Lung (tissue), 12 donors: ENCODE results near the gene CDX1. TPM values are rescaled to one million over a fixed set of nuclear protein-coding genes. Genes with fewer than 3 reads are reported as not detected.

Experiments used
- ATAC-seq: fragments of 200-7000 bp; cut with Tn5 transposase; one replicate; pipeline ENCODE4 v1.9.1; 2020; ENCODE audit warnings: moderate number of reproducible peaks; ENCODE audit not compliant: insufficient read depth, low FRiP score
- DNase-seq, 3 donors: peaks; one replicate each; pipeline ENCODE4 v3.0.0-alpha.2; 2013 to 2017
- H3K27ac ChIP-seq, 2 donors: one replicate each; pipeline ENCODE4 v1.5.1; 2013; ENCODE audit warnings: mild to moderate bottlenecking in 2 of 2, moderate library complexity in 2 of 2, control low read depth in 1 of 2, inconsistent platforms in 1 of 2, low read depth in 1 of 2, low read length in 1 of 2
- H3K27me3 ChIP-seq, 3 donors: one replicate each; pipeline ENCODE4 v1.5.1; 2013; ENCODE audit warnings: low read length in 2 of 3; ENCODE audit not compliant: control insufficient read depth in 3 of 3, insufficient read depth in 3 of 3
- H3K36me3 ChIP-seq, 4 donors: one replicate each; pipeline ENCODE4 v1.5.1; 2013; ENCODE audit warnings: low read length in 4 of 4, mild to moderate bottlenecking in 1 of 4, moderate library complexity in 1 of 4; ENCODE audit not compliant: control insufficient read depth in 4 of 4, insufficient read depth in 4 of 4
- H3K4me1 ChIP-seq, 5 donors: one replicate each; pipeline ENCODE4 v1.5.1; 2013; ENCODE audit warnings: low read length in 5 of 5, mild to moderate bottlenecking in 2 of 5, moderate library complexity in 1 of 5; ENCODE audit not compliant: control insufficient read depth in 5 of 5, insufficient read depth in 5 of 5
- H3K4me3 ChIP-seq: one replicate; pipeline ENCODE4 v1.5.1; 2013; ENCODE audit warnings: mild to moderate bottlenecking, control low read depth, moderate library complexity
- H3K9ac ChIP-seq, 2 donors: one replicate each; pipeline ENCODE4 v1.5.1; 2013; ENCODE audit warnings: low read length in 2 of 2, control low read depth in 1 of 2; ENCODE audit not compliant: insufficient read depth in 1 of 2
- H3K9me3 ChIP-seq, 4 donors: one replicate each; pipeline ENCODE4 v1.5.1; 2013; ENCODE audit warnings: low read length in 3 of 4, mild to moderate bottlenecking in 1 of 4, moderate library complexity in 1 of 4; ENCODE audit not compliant: control insufficient read depth in 4 of 4, insufficient read depth in 3 of 4
- WGBS, 2 donors: extraction: QIAGEN DNeasy Blood & Tissue Kit; methylation state at CpG; one replicate each; pipeline ENCODE4 v1.1.7; 2013; 5-methylcytosine and 5-hydroxymethylcytosine counted together
- polyA plus RNA-seq, 2 donors: library from polyadenylated mRNA; stranded (reverse); fragments of 200-250 nt; gene quantifications; one replicate each; pipeline ENCODE4 v1.2.1, GENCODE V29; 2013
- total RNA-seq, 2 donors: library from RNA; depleted of rRNA in 1 of 2; stranded (reverse); fragments of >200 nt in 1 of 2; gene quantifications; one replicate each; pipeline ENCODE4 v1.2.1, GENCODE V29; 2014 to 2021
- TF ChIP-seq, protein P1 (sequence below): IDR thresholded peaks from 2 replicates; pipeline ENCODE4 v1.5.1; 2012; ENCODE audit warnings: mild to moderate bottlenecking; ENCODE audit errors: control extremely low read depth, extremely low read depth
- donor health status: control.
- donor health status: control.
- donor health status: Bipolar disorder and iron deficiency.
- donor health status: healthy.
- donor health status: DM: yes; HTN: yes; CAD: no.

CDX1 gene
- total and polyA plus RNA-seq, 4 donors, result 0.09 to 0.43 (median 0.26) TPM

DNA sequence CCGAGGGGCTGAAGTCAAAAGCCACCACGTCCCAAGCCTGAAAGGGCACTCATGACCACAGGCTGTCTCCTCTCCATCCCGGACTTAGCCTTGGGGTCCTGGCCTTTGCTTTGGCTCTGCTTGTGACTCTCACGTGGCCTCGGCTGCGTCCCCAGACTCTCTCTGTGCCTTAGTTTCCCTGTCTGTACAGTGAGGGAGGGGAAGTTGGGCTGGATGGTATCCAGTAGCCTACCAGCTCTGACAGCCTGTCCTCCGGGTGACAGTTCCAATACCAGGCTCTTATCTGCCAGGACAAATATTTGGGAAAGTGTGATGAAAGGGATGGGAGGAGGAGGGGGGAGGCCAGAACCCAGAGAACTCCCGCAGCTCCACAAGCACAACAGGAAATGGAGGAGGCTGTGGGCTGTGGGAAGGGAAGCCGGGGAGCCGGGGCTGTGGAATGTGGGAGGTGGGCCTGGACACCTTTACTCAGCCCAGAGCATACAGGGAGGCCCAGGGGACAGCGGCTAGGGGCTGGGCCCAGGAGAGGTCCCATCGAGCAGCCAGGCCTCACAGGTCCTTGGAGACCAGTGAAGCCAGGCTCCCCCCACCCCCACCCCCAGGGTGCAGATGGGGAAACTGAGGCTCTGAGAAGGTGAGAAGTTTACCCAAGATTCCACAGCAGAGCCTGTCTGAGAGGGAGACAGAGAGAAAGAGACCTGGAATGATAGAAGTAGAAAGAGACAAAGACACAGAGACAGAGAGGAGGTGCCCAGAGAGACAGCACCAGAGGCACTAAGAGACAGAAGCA, 29.2 kb upstream of the CDX1 start:
- DNase-seq (peak; percentile 66 to 75 (median 70)), ATAC-seq (no peak)
- H3K36me3 ChIP-seq, result peaks cover 0 to 22% (median 3%) of the 10 kb centered on the region in 4 donors
- peak overlapping the region in 1 of 2 donors; percentile 80 for H3K27ac ChIP-seq
- no peak overlapping the region for H3K4me3 ChIP-seq
- TF ChIP-seq, protein P1, sequence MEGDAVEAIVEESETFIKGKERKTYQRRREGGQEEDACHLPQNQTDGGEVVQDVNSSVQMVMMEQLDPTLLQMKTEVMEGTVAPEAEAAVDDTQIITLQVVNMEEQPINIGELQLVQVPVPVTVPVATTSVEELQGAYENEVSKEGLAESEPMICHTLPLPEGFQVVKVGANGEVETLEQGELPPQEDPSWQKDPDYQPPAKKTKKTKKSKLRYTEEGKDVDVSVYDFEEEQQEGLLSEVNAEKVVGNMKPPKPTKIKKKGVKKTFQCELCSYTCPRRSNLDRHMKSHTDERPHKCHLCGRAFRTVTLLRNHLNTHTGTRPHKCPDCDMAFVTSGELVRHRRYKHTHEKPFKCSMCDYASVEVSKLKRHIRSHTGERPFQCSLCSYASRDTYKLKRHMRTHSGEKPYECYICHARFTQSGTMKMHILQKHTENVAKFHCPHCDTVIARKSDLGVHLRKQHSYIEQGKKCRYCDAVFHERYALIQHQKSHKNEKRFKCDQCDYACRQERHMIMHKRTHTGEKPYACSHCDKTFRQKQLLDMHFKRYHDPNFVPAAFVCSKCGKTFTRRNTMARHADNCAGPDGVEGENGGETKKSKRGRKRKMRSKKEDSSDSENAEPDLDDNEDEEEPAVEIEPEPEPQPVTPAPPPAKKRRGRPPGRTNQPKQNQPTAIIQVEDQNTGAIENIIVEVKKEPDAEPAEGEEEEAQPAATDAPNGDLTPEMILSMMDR, result no peak
- H3K4me1 ChIP-seq, result peaks cover 5 to 73% (median 44%) of the 10 kb centered on the region in 5 donors
- no peaks in the 10 kb centered on the region for H3K27me3 ChIP-seq
- 53 to 74% methylated on average over 12 of the region's 12 CpGs for WGBS, 2 donors
- peak overlapping the region in 1 of 2 donors; percentile 78 for H3K9ac ChIP-seq
- H3K9me3 ChIP-seq, result no peaks in the 10 kb centered on the region

DNA sequence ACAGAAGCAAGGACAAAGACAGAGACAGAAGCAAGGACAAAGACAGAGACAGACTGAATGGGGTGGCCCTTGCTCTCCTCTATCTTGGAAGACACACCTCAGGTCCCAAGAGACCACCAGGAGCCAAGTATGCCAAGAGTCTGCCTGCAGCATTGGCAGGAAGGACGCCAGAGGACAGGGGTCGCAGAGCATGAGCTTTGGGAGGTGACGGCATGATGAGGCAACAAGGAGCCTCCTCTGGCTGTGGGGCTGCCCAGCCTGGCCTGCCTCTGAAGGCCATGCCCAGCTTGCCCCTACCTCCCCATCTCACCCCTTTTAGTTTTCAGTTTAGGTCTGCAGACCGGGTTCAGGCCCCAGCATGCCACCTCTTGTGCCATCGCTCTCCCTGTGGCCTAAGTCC, 28.6 kb upstream of the CDX1 start:
- WGBS, 2 donors, result 77 to 82% methylated on average over 5 of the region's 5 CpGs
- Histone ChIP-seq H3K4me3 (no peak overlapping the region), H3K9me3 (no peaks in the 10 kb centered on the region), H3K36me3 (peaks cover 0 to 21% (median 4%) of the 10 kb centered on the region in 4 donors), H3K4me1 (peaks cover 5 to 79% (median 48%) of the 10 kb centered on the region in 5 donors), H3K27ac (peak overlapping the region in 1 of 2 donors; percentile 80), H3K27me3 (no peaks in the 10 kb centered on the region), H3K9ac (peak overlapping the region; percentile 29 to 78)
- TF ChIP-seq, protein P1, result no peak
- DNase-seq, result peak; percentile 58 to 70 (median 62)
- no peak for ATAC-seq

DNA sequence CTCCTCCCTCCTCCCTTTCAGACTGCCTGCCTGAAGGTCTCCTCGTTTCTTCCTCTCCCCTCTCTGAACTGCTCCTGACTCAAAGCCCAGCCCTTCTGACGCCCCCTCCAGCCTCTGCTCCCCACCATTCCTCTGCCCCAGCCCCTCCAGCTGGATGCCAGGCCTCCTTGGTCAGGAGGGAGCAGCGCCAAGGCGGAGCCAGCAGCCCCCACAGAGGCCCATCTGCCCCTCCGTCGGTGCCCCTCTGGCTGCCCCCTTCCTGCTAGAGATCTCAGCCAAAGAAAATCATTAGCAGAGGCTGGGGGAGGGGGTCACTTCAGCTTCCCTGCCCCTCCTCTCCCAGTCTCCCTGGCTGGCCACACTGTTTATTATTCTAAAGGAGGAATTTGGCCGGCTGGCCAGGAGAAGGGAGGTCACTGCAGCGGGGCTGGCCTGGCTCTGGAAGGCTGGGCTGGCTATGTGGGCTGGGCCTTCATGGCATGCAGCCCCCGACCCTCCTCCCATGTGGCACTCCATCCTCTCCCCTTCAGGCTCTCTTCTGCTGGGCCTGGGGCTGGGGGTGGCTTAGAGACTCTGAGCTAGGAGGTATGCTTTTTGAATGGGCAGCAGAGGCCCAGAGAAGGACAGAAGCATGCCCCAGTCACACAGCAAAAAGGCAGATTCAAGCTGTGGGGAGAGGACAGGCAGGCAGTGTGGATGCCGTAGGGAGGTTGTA, 27.9 kb upstream of the CDX1 start:
- peaks cover 0 to 15% (median 3%) of the 10 kb centered on the region in 4 donors for H3K36me3 ChIP-seq
- 46 to 56% methylated on average over 10 of the region's 10 CpGs for WGBS, 2 donors
- DNase-seq (peak; percentile 95 to 98 (median 98)), ATAC-seq (no peak)
- peak overlapping the region in 1 of 2 donors; percentile 78 for H3K9ac ChIP-seq
- H3K4me1 ChIP-seq, result peaks cover 5 to 86% (median 53%) of the 10 kb centered on the region in 5 donors
- no peaks in the 10 kb centered on the region for H3K9me3 ChIP-seq
- no peak overlapping the region for H3K4me3 ChIP-seq
- TF ChIP-seq, protein P1, result no peak
- H3K27me3 ChIP-seq, result no peaks in the 10 kb centered on the region
- peak overlapping the region in 1 of 2 donors; percentile 80 for H3K27ac ChIP-seq
